ENCODE results near the gene LRBA.

LRBA gene

GRCh38 chr4:151021637-151022334, 6.7 kb upstream of the LRBA start:
- no peak for TF ChIP-seq CTCF (IDR thresholded peaks at IDR 0.05; ENCODE audit: low read length)
- Histone ChIP-seq H4K20me1 (ENCODE audit: insufficient read depth, low read length) (no peaks in the 10 kb centered on the region), H3K9me2 (ENCODE audit: low read depth, low read length) (no peaks in the 10 kb centered on the region), H3K9me3 (ENCODE audit: low read length) (no peaks in the 10 kb centered on the region), H2AFZ (ENCODE audit: low read length) (no peak overlapping the region), H3F3A (ENCODE audit: insufficient read depth, low read length) (no peaks in the 10 kb centered on the region), H3K4me1 (ENCODE audit: insufficient read depth, low read length, severe bottlenecking) (no peaks in the 10 kb centered on the region), H3K79me2 (ENCODE audit: insufficient read depth, low read length) (no peaks in the 10 kb centered on the region), H3K4me2 (ENCODE audit: low read length) (no peak overlapping the region), H3K9ac (ENCODE audit: low read length) (no peak overlapping the region), H3K36me3 (ENCODE audit: insufficient read depth, low read length) (no peaks in the 10 kb centered on the region), H3K27ac (ENCODE audit: low read depth, low read length, poor library complexity, severe bottlenecking) (no peak overlapping the region), H3K4me3 (ENCODE audit: low read depth, low read length, poor library complexity, severe bottlenecking) (no peak overlapping the region), H3K27me3 (ENCODE audit: insufficient read depth, low read length) (no peaks in the 10 kb centered on the region)

- H3K27me3 ChIP-seq (ENCODE audit: insufficient read depth, low read length): no peaks in the 10 kb centered on the region
- peak overlapping the region; percentile 96 for H3K4me2 ChIP-seq (ENCODE audit: low read length)
- H3K79me2 ChIP-seq (ENCODE audit: insufficient read depth, low read length): peaks cover 32% of the 10 kb centered on the region
- H3K9ac ChIP-seq (ENCODE audit: low read length): peak overlapping the region; percentile 94
- H3K36me3 ChIP-seq (ENCODE audit: insufficient read depth, low read length): peaks cover 8% of the 10 kb centered on the region; the same call in 1 of the 2 replicates
- TF ChIP-seq EZH2 (IDR thresholded peaks at IDR 0.05; ENCODE audit: borderline replicate concordance, low read length) (no peak), CTCF (IDR thresholded peaks at IDR 0.05; ENCODE audit: low read length) (no peak)
- H3F3A ChIP-seq (ENCODE audit: insufficient read depth, low read length): no peaks in the 10 kb centered on the region
- no peaks in the 10 kb centered on the region for H4K20me1 ChIP-seq (ENCODE audit: insufficient read depth, low read length)
- peaks cover 33% of the 10 kb centered on the region for H3K4me1 ChIP-seq (ENCODE audit: insufficient read depth, low read length, severe bottlenecking)
- no peaks in the 10 kb centered on the region for H3K9me2 ChIP-seq (ENCODE audit: low read depth, low read length)
- peak overlapping the region; percentile 78; the same call in 1 of the 2 replicates for H2AFZ ChIP-seq (ENCODE audit: low read length)
- peak overlapping the region; percentile 75 for H3K27ac ChIP-seq (ENCODE audit: low read depth, low read length, poor library complexity, severe bottlenecking)
- H3K4me3 ChIP-seq (ENCODE audit: low read depth, low read length, poor library complexity, severe bottlenecking): peak overlapping the region; percentile 89
- no peaks in the 10 kb centered on the region for H3K9me3 ChIP-seq (ENCODE audit: low read length)
Measured at GRCh38 chr4:151015459-151016347, 619 bp upstream of the LRBA start.

GRCh38 chr4:151013944-151014343, 1.1 kb downstream of the LRBA start:
- Histone ChIP-seq H3K9me2 (ENCODE audit: low read depth, low read length) (no peaks in the 10 kb centered on the region), H3K9me3 (ENCODE audit: low read length) (no peaks in the 10 kb centered on the region), H3F3A (ENCODE audit: insufficient read depth, low read length) (no peaks in the 10 kb centered on the region), H3K79me2 (ENCODE audit: insufficient read depth, low read length) (peaks cover 37% of the 10 kb centered on the region), H3K27ac (ENCODE audit: low read depth, low read length, poor library complexity, severe bottlenecking) (peak overlapping the region; percentile 75), H3K27me3 (ENCODE audit: insufficient read depth, low read length) (no peaks in the 10 kb centered on the region), H4K20me1 (ENCODE audit: insufficient read depth, low read length) (no peaks in the 10 kb centered on the region), H3K4me3 (ENCODE audit: low read depth, low read length, poor library complexity, severe bottlenecking) (peak overlapping the region; percentile 89), H3K4me2 (ENCODE audit: low read length) (peak overlapping the region; percentile 86), H2AFZ (ENCODE audit: low read length) (no peak overlapping the region), H3K36me3 (ENCODE audit: insufficient read depth, low read length) (peaks cover 15% of the 10 kb centered on the region), H3K4me1 (ENCODE audit: insufficient read depth, low read length, severe bottlenecking) (peaks cover 33% of the 10 kb centered on the region), H3K9ac (ENCODE audit: low read length) (peak overlapping the region; percentile 94)
- TF ChIP-seq EZH2 (IDR thresholded peaks at IDR 0.05; ENCODE audit: borderline replicate concordance, low read length) (no peak), CTCF (IDR thresholded peaks at IDR 0.05; ENCODE audit: low read length) (no peak)

All from OCI-LY1 (cell line).